HG02981 (cell line): ENCODE results near the gene WDR36.
"Not testable (repeated sequence)": the region's sequence is repeated elsewhere in the genome, so short reads cannot be mapped to it uniquely, and the experiment has no call there.

Experiments
- ATAC-seq: cut with Tn5 transposase; IDR thresholded peaks from one replicate; pipeline ENCODE4 v1.9.1; 2021; ENCODE audit warnings: mild to moderate bottlenecking, moderate library complexity; ENCODE audit not compliant: unreplicated experiment

WDR36 gene

GRCh38 chr5:111134864-111135263 is 42.7 kb downstream of the WDR36 start:
- no peak for ATAC-seq

GRCh38 chr5:111135363-111135762 is 43.2 kb downstream of the WDR36 start:
- no peak for ATAC-seq

- no peak for ATAC-seq
Measured at GRCh38 chr5:111135946-111136345, 43.8 kb downstream of the WDR36 start.

- ATAC-seq, result no peak
Measured at GRCh38 chr5:111138096-111138495, 45.9 kb downstream of the WDR36 start.

- not testable (repeated sequence) for ATAC-seq
Measured at GRCh38 chr5:111141471-111141870, 49.3 kb downstream of the WDR36 start.

- ATAC-seq, result no peak
Measured at GRCh38 chr5:111142932-111143331, 50.8 kb downstream of the WDR36 start.

GRCh38 chr5:111143910-111144309 is 51.8 kb downstream of the WDR36 start:
- peak; percentile 34 for ATAC-seq

GRCh38 chr5:111144352-111144930 is 52.3 kb downstream of the WDR36 start:
- peak; percentile 97 for ATAC-seq

- no peak for ATAC-seq
Measured at GRCh38 chr5:111146053-111146452, 53.9 kb downstream of the WDR36 start.

GRCh38 chr5:111147502-111147901 is 55.4 kb downstream of the WDR36 start:
- no peak for ATAC-seq

GRCh38 chr5:111151998-111152397 is 59.9 kb downstream of the WDR36 start:
- ATAC-seq, result no peak

- ATAC-seq, result no peak
Measured at GRCh38 chr5:111153483-111153882, 61.3 kb downstream of the WDR36 start.

GRCh38 chr5:111153945-111154344 is 61.8 kb downstream of the WDR36 start:
- ATAC-seq, result no peak

GRCh38 chr5:111158105-111158744 is 66.1 kb downstream of the WDR36 start:
- peak; percentile 72 for ATAC-seq

GRCh38 chr5:111159845-111160244 is 67.7 kb downstream of the WDR36 start:
- no peak for ATAC-seq

GRCh38 chr5:111163000-111163399 is 70.9 kb downstream of the WDR36 start:
- ATAC-seq, result no peak

GRCh38 chr5:111165058-111165457 is 72.9 kb downstream of the WDR36 start:
- ATAC-seq, result no peak

- no peak for ATAC-seq
Measured at GRCh38 chr5:111167551-111167950, 75.4 kb downstream of the WDR36 start.

- no peak for ATAC-seq
Measured at GRCh38 chr5:111168608-111169007, 76.5 kb downstream of the WDR36 start.

- no peak for ATAC-seq
Measured at GRCh38 chr5:111169269-111169668, 77.1 kb downstream of the WDR36 start.

GRCh38 chr5:111170279-111170678 is 78.1 kb downstream of the WDR36 start:
- ATAC-seq, result no peak

- no peak for ATAC-seq
Measured at GRCh38 chr5:111172504-111172903, 80.4 kb downstream of the WDR36 start.

- ATAC-seq, result no peak
Measured at GRCh38 chr5:111173476-111173875, 81.3 kb downstream of the WDR36 start.
